Hippocampal formation (tissue), 2 donors: ENCODE results near the gene RPS6KA2.
"Not testable (repeated sequence)": the region's sequence is repeated elsewhere in the genome, so short reads cannot be mapped to it uniquely, and the experiment has no call there.

Experiments
- DNase-seq, 2 donors: peaks; one replicate each; lab custom pipeline; 2025; lab: John Stamatoyannopoulos, UW

Gene RPS6KA2

GRCh38 chr6:166370489-166370888 lies 256.6 kb downstream of the RPS6KA2 start:
- no peak for DNase-seq

DNA sequence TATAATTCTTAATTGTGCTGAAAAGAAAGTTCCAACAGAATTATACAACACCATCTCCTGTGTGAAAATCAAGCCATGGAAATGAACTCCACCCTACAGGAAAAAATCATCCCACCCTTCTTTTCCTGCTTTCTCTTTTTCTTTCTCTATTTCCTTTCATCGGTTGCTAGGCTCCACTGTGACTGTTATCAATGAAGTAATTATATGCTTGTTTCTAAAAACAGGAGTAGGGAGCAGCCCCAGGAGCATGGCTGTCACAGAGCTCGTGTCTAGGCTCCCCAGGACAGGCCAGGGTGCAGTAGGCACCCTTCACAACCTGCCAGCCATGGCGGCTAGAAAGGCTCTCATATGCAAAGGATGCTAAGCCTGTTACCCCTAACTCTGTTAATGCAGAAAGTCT lies 257.3 kb downstream of the RPS6KA2 start:
- DNase-seq, result no peak

- no peak for DNase-seq
Measured at GRCh38 chr6:166366921-166367320, 260.1 kb downstream of the RPS6KA2 start.

GRCh38 chr6:166365806-166366205 lies 261.2 kb downstream of the RPS6KA2 start:
- DNase-seq, result no peak

DNA sequence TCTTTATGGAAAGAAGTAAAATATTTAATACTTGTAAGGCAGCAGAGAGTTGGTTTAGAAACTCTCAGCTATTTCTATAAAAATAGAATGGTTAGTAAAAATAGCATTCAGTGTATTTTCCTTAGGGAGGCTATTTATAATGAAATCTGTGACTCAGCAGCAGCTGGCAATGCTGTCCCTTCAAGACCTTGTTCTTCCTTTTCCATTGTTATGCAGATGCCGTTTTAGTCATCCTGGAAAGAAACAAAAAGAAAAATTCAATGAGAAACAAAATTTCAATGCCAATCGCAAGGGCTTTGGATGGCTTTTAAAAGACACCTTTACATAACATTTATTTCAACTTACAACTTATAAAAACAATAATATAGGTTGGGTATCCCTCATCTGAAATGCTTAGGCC lies 261.8 kb downstream of the RPS6KA2 start:
- DNase-seq, result peak in 1 of 2 donors; percentile 49

- peak in 1 of 2 donors; percentile 9 for DNase-seq
Measured at GRCh38 chr6:166364456-166364855, 262.6 kb downstream of the RPS6KA2 start.

GRCh38 chr6:166362427-166362826 lies 264.6 kb downstream of the RPS6KA2 start:
- not testable (repeated sequence) for DNase-seq

DNA sequence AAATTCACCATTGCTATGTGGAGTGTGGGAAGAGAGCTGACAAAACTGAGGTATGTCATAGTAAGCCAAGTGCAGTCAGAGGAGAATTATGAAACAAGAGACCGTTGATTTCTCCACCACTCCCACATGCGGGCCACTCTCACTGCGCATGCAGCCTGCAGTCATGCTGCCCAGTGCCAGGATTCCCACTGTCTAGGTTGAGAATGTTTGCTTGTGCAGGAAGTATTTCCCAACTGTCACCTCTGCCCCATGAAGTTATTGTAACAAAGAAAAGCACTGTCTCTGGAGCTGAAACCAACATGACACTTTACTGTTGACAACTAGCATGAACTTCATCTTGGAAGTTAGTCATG lies 266.0 kb downstream of the RPS6KA2 start:
- DNase-seq, result no peak

GRCh38 chr6:166360243-166361076 lies 266.6 kb downstream of the RPS6KA2 start:
- no peak for DNase-seq
